Measurements from ENCODE around the gene SH3GL2.

Gene SH3GL2

DNA sequence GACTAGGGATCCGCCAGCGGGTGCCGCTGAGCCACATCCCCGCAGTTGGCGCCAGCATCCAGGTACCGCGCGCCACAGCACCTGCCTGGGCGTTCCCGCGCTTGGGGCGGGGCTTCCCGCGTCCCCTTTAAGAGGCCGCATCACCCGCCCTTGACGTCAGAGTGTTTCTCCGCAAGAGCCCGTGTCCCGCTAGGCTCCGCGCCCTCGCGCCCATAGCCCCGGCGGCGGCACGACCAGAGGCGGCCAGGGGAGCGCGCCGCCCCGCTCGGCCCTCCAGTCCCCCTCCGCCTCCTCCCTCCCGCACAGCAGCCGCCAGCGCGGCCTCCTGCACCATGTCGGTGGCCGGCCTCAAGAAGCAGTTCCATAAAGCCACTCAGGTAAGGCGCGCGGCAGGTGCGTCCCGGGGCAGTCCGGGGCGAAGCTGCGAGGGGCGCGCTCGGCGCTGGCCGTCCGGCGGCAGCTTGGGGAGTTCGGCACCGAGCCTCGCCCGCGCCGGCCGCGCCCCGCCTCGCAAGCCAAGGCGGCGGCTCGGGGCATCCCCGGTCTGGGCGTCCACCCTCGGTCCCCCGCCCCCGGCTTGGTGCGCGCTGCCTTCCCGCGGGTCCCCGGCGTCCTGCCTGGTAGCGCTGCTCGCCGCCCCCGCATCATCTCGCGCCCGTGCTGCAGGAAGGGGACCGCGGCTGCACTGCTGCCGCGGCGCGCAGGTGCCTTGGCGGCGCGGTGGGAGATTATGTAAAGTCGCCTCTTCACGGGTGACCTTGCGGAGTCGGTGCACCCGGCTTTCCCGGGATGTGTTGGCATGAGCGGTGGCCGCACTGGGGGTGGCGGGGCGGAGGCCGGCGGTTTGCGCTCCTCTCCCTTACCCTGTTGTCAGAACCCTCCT is at the start of gene SH3GL2:
Gene SH3GL2 (plus strand): TSS at position 156 of the 883 bp plus-strand sequence.
- DNase-seq (ENCODE audit: low read depth, low spot score) = peak; percentile 64

- DNase-seq (ENCODE audit: low read depth, low spot score) = peak; percentile 74
Measured at GRCh38 chr9:17531642-17532254, 47.1 kb upstream of the SH3GL2 start.

GRCh38 chr9:17532461-17532860 is 46.4 kb upstream of the SH3GL2 start:
- DNase-seq (ENCODE audit: low read depth, low spot score) = no peak

DNA sequence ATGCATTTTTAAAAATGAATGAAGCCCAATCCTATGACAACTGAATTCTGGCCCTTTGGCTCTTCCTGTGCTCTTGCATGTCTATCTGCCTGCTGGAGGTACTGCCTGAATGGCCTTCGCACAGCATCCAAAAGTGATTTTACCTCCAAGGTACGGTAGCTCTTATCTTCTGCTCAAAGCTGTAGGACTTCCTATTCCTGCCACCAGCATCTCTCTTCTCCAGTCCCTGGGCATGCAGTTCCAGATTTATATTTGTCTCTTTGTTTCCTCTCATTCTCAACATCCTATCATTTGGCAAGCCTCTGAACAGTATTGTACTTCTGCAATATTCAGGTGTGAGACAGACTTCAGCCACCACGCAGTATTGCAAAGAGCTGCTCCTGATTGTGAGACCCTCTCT is 43.7 kb upstream of the SH3GL2 start:
- no peak for DNase-seq (ENCODE audit: low read depth, low spot score)

GRCh38 chr9:17536027-17536426 is 42.8 kb upstream of the SH3GL2 start:
- DNase-seq (ENCODE audit: low read depth, low spot score) = no peak

DNA sequence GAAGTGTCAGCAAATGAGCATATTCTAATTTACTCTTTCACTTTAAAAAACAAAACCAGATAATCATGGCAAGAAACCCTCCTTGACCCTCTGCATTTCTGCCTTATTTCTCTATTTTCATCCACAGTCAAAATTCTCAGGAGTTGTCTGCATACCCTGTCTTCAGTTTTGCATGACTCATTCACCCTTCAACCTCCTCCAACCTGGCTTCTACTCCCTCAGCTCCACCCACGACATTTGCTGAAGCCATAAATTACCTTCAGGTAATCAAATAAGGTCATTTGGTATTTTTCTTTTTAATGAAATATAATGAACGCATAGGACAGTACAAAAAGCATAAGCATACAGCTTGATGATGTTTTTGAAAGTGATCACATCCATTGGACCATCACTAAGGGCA is 27.8 kb upstream of the SH3GL2 start:
- no peak for DNase-seq (ENCODE audit: low read depth, low spot score)

- DNase-seq (ENCODE audit: low read depth, low spot score) = no peak
Measured at GRCh38 chr9:17555362-17556054, 23.4 kb upstream of the SH3GL2 start.

GRCh38 chr9:17556255-17556654 is 22.6 kb upstream of the SH3GL2 start:
- no peak for DNase-seq (ENCODE audit: low read depth, low spot score)

- no peak for DNase-seq (ENCODE audit: low read depth, low spot score)
Measured at GRCh38 chr9:17556935-17557334, 21.9 kb upstream of the SH3GL2 start.

GRCh38 chr9:17571825-17572224 is 7.0 kb upstream of the SH3GL2 start:
- DNase-seq (ENCODE audit: low read depth, low spot score) = no peak

GRCh38 chr9:17574342-17574741 is 4.5 kb upstream of the SH3GL2 start:
- no peak for DNase-seq (ENCODE audit: low read depth, low spot score)

GRCh38 chr9:17578577-17578910 is 322 bp upstream of the SH3GL2 start:
- DNase-seq (ENCODE audit: low read depth, low spot score) = no peak

GRCh38 chr9:17580119-17580518 is 1.3 kb downstream of the SH3GL2 start:
- no peak for DNase-seq (ENCODE audit: low read depth, low spot score)

DNA sequence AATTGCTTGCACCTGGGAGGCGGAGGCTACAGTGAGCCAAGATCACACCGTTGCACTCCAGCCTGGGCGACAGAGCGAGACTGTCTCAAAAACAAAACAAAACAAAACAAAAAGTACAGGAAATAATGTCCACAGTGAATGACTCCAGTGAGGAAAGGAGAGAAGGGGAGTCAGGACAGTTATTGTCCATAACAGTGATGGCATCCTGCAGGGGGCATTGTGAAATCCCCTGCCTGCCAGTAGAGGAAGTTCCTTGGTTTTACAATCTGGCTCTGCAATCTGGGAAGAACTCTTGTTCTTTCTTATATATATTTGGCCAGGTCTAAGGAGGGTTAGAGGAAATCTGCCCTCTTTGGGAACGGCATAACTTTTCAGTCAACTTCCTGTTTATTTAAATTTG is 8.2 kb downstream of the SH3GL2 start:
- no peak for DNase-seq (ENCODE audit: low read depth, low spot score)

DNA sequence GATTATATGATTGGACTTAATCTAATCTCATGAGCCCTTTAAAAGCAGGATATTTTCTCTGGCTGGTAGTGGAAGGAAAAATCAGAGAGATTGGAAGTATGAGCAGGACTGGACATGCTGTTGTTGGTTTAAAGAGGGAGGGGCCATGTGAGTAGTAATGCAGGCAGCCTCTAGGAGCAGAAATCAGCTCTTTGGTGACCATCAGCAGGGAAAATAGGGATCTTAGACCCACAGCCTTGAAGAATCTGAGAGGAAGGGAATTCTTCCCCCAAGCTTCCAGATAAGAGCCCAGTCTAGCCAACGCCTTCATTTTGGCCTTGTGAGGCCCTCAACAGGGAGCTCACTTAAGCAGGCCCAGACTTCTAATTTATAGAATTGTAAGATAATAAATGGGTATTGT is 9.5 kb downstream of the SH3GL2 start:
- no peak for DNase-seq (ENCODE audit: low read depth, low spot score)

DNA sequence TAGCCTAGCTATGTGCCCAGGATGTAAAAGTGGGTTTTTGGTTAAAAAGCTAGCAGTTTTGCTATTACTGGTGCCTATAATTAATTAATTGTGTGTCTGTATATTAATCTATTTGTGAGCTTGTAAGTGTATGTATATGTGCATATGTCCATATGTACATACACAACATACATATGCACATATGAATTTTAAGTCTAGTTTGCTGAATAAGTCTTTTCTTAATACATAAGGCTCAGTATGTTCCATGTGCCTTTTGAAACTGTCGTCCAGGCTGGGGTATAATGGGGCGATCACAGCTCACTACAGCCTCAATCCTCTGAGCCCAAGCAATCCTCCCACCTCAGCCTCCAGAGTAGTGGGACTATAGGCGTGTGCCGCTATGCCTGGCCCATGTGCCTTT is 10.1 kb downstream of the SH3GL2 start:
- DNase-seq (ENCODE audit: low read depth, low spot score) = no peak

GRCh38 chr9:17589771-17590170 is 10.9 kb downstream of the SH3GL2 start:
- DNase-seq (ENCODE audit: low read depth, low spot score) = no peak

DNA sequence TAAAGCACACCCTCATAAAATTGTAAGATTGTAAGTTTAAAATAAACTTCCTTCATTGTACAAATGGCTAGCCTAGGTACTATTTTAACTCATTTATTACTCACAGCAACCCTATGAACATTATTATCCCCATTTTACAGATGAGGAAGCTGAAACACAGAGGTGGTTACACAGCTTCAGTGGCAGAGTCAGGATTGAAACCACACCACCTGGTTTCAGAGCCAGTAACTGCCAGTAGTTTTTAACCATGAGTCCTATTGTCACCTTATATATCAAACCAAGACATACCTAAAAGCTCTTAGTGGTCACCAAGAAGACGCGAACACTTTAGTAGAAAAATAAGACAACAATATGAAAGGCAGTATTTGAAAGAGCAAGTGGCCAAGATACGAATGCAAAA is 16.1 kb downstream of the SH3GL2 start:
- DNase-seq (ENCODE audit: low read depth, low spot score) = no peak

DNA sequence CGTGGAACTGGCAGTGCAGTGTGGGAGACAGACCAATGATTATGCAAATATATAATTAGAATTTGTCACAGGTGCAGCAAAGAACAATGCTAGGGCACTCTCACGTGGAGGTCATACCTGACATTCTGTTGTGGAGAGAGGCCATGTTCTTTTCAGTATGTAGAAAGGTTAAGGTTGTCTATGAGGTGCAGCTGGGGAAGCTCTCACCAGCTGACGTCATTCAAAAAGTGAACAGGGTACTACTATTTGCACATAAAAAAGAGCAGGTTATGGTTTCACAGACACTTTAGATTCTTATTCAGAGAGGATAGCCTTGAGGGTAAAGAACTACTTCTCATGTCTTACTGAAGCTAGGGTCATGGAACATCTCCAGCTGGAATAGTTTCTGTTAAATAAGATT is 19.1 kb downstream of the SH3GL2 start:
- DNase-seq (ENCODE audit: low read depth, low spot score) = no peak

DNA sequence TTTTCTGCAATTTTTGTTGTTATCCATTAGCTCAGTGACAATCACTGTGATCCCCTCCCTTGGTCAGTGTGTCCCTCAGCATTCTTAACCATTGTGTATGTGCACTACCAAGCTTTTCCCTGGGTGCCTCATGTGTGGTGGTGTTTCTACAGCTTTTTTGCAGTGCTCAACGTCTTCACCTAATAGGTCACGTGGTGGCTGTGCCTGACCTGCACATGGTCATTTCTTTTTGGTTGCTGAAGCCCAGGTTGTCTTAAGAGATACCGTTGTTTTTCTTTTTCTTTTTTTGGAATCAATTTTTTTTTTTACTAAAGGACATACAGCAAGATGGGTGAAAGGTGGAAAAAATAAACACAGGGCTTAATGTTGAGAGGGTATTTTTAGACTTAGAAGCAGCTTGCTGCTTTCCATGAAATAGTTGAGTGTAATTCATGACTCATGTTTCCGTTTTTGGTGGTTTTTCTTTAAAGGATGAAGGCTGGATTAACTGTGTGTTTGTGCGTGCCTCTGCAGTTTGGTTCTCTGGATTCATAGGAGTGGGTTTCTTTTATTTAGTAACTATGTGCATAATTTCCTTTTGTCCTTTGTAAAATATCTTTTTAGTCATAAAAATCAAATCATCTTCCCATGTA is 22.2 kb downstream of the SH3GL2 start:
- DNase-seq (ENCODE audit: low read depth, low spot score) = peak; percentile 66

- no peak for DNase-seq (ENCODE audit: low read depth, low spot score)
Measured at GRCh38 chr9:17604556-17604955, 25.7 kb downstream of the SH3GL2 start.

- no peak for DNase-seq (ENCODE audit: low read depth, low spot score)
Measured at GRCh38 chr9:17609312-17610005, 30.6 kb downstream of the SH3GL2 start.

All from astrocyte of the hippocampus (primary cell).